ENCODE measurements around the gene CBARP. TPM values are rescaled to one million over a fixed set of nuclear protein-coding genes. Genes with fewer than 3 reads are reported as not detected.
A peak's percentile ranks its signal among the peaks of the same experiment; 100 is the strongest.

CBARP gene
- total and polyA plus RNA-seq, 2 of the 13 experiments (the other 11 are each of a cell fraction or from before 2014, with no cell fraction given), result 1.2 to 1.4 TPM

GRCh38 chr19:1183543-1184172 lies 54.1 kb downstream of the CBARP start (continued):
- TF ChIP-seq CEBPB (IDR thresholded peaks at IDR 0.05; ENCODE audit: borderline replicate concordance, low read depth, low read length) (no peak), HNF4G (IDR thresholded peaks at IDR 0.05; ENCODE audit: borderline replicate concordance, low read depth, low read length) (peak; percentile 33; the same call in 1 of the 2 replicates), HNF4G (CRISPR knock-in tag; IDR thresholded peaks at IDR 0.05; ENCODE audit: borderline replicate concordance, low read depth) (peak; percentile 40; the same call in 1 of the 2 replicates), ZNF850 (CRISPR knock-in tag; conservative IDR thresholded peaks at IDR 0.05) (no peak), EEA1 (CRISPR knock-in tag; IDR thresholded peaks at IDR 0.05; ENCODE audit: borderline replicate concordance) (no peak), ZNF576 (CRISPR knock-in tag; IDR thresholded peaks at IDR 0.05) (0 out of 2 replicates have a peak, but pooled peaks have one; percentile 71), ZFP36L1 (CRISPR knock-in tag; IDR thresholded peaks at IDR 0.05) (peak; percentile 49; the same call in 1 of the 2 replicates), DPF2 (CRISPR knock-in tag; IDR thresholded peaks at IDR 0.05; ENCODE audit: borderline replicate concordance, low read depth) (no peak), RXRA (CRISPR knock-in tag; IDR thresholded peaks at IDR 0.05) (peak; percentile 52; the same call in 1 of the 2 replicates), ZNF580 (CRISPR knock-in tag; IDR thresholded peaks at IDR 0.05; ENCODE audit: borderline replicate concordance, low read depth) (peak; percentile 57; the same call in 1 of the 2 replicates), HIVEP1 (CRISPR knock-in tag; IDR thresholded peaks at IDR 0.05) (peak; percentile 91), REPIN1 (CRISPR knock-in tag; IDR thresholded peaks at IDR 0.05; ENCODE audit: borderline replicate concordance, low read depth) (no peak), HMG20A (CRISPR knock-in tag; IDR thresholded peaks at IDR 0.05; ENCODE audit: borderline replicate concordance) (peak; percentile 21; the same call in 1 of the 2 replicates), ZNF441 (CRISPR knock-in tag; IDR thresholded peaks at IDR 0.05; ENCODE audit: borderline replicate concordance) (peak; percentile 53; the same call in 1 of the 2 replicates), POLR2G (IDR thresholded peaks at IDR 0.05; ENCODE audit: low read depth, low read length) (peak; percentile 59), IRF1 (CRISPR knock-in tag; IDR thresholded peaks at IDR 0.05; ENCODE audit: low read depth) (no peak), ZFP91 (CRISPR knock-in tag; IDR thresholded peaks at IDR 0.05; ENCODE audit: borderline replicate concordance) (peak; percentile 35; the same call in 1 of the 2 replicates), ZNF296 (CRISPR knock-in tag; conservative IDR thresholded peaks at IDR 0.05) (no peak), CREM (IDR thresholded peaks at IDR 0.05) (no peak), CREM (CRISPR knock-in tag; IDR thresholded peaks at IDR 0.05) (no peak), ZNF143 (CRISPR knock-in tag; IDR thresholded peaks at IDR 0.05) (no peak), MIXL1 (CRISPR knock-in tag; IDR thresholded peaks at IDR 0.05) (no peak), SP140L (CRISPR knock-in tag; IDR thresholded peaks at IDR 0.05; ENCODE audit: borderline replicate concordance) (no peak), TEAD3 (CRISPR knock-in tag; optimal IDR thresholded peaks at IDR 0.05; ENCODE audit: borderline replicate concordance) (peak; percentile 94), MAFG (CRISPR knock-in tag; IDR thresholded peaks at IDR 0.05) (no peak), ATF4 (CRISPR knock-in tag; IDR thresholded peaks at IDR 0.05) (0 out of 4 replicates have a peak, but pooled peaks of 1 of the 2 experiments have one; percentile 24), DNMT1 (CRISPR knock-in tag; IDR thresholded peaks at IDR 0.05) (peak; percentile 63; the same call in 1 of the 2 replicates), ZNF20 (CRISPR knock-in tag; IDR thresholded peaks at IDR 0.05) (no peak)
